ENCODE results near the gene TBC1D20.

GRCh38 chr20:445514-446336 is 16.6 kb downstream of the TBC1D20 start:
- TF ChIP-seq POLR2A (IDR thresholded peaks at IDR 0.05) (no peak), CTCF (IDR thresholded peaks at IDR 0.05) (no peak)
